Liver (tissue), 3 donors: ENCODE measurements around the gene FAT2.

ENCODE experiments used
- EGR1 ChIP-seq, 2 donors: IDR thresholded peaks; 2 replicates each; pipeline ENCODE4 v1.6.1; 2016 to 2018; ENCODE audit warnings: antibody characterized with exemption in 2 of 2, low read depth in 2 of 2
- JUND ChIP-seq, 2 donors: IDR thresholded peaks; 2 replicates each; pipeline ENCODE4 v1.6.1; 2016; ENCODE audit warnings: antibody characterized with exemption in 2 of 2
- MAX ChIP-seq: IDR thresholded peaks from 2 replicates; pipeline ENCODE4 v1.6.1; 2016; ENCODE audit warnings: antibody characterized with exemption
- TAF1 ChIP-seq: conservative IDR thresholded peaks from 2 replicates; pipeline ENCODE4 v1.6.1; 2016; ENCODE audit warnings: antibody characterized with exemption, mild to moderate bottlenecking
- YY1 ChIP-seq: IDR thresholded peaks from 2 replicates; pipeline ENCODE4 v1.6.1; 2016; ENCODE audit warnings: antibody characterized with exemption, mild to moderate bottlenecking
- TF ChIP-seq, protein P1 (sequence below): fragments of 150-350 bp; IDR thresholded peaks from 2 replicates; pipeline ENCODE4 v1.5.1; 2017; ENCODE audit warnings: improper control_type of control experiment, low read depth, low read length; ENCODE audit not compliant: missing input control
- donor health status: healthy.
- donor health status: healthy.

DNA sequence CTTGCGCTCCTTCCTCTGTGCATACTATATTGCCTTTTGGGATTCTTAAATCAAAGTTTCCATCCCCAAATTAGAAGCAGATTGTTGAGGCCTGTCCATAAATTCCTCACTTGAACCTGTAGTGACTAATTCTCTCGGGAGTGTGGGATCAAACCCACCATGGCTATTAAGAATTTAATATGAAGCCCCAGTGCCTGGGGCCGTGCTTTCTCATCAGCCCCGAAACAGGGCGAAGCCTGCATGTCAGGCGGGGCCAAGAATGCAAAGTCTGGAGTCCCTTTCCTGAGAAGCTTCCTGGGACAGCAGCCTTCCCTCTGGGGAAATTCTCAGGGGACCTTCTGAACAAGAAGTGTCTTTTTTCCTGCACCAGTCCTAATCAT lies 29.3 kb upstream of the FAT2 start:
- TF ChIP-seq, protein P1, sequence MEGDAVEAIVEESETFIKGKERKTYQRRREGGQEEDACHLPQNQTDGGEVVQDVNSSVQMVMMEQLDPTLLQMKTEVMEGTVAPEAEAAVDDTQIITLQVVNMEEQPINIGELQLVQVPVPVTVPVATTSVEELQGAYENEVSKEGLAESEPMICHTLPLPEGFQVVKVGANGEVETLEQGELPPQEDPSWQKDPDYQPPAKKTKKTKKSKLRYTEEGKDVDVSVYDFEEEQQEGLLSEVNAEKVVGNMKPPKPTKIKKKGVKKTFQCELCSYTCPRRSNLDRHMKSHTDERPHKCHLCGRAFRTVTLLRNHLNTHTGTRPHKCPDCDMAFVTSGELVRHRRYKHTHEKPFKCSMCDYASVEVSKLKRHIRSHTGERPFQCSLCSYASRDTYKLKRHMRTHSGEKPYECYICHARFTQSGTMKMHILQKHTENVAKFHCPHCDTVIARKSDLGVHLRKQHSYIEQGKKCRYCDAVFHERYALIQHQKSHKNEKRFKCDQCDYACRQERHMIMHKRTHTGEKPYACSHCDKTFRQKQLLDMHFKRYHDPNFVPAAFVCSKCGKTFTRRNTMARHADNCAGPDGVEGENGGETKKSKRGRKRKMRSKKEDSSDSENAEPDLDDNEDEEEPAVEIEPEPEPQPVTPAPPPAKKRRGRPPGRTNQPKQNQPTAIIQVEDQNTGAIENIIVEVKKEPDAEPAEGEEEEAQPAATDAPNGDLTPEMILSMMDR: no peak
- no peak for TF ChIP-seq JUND (IDR thresholded peaks at IDR 0.05)
- TF ChIP-seq MAX: no peak
- no peak for TF ChIP-seq TAF1
- no peak for TF ChIP-seq EGR1 (IDR thresholded peaks at IDR 0.05; ENCODE audit: low read depth in 2 of 2)
- no peak for TF ChIP-seq YY1
